Measurements from ENCODE around the gene NSG1. TPM values are rescaled to one million over a fixed set of nuclear protein-coding genes. Genes with fewer than 3 reads are reported as not detected.

NSG1 gene
- total RNA-seq, 3 donors from 2014 or later = 0.48 to 7.3 (median 6.2) TPM

GRCh38 chr4:4362991-4363697 lies 23.8 kb upstream of the NSG1 start:
- DNase-seq (ENCODE audit: low spot score in 2 of 2) = no peak
- no peaks in the 10 kb centered on the region for H3K4me1 ChIP-seq
- H3K4me3 ChIP-seq = no peak overlapping the region
- peaks cover 0 to 9% of the 10 kb centered on the region in 2 donors for H3K27me3 ChIP-seq
- H3K36me3 ChIP-seq = no peaks in the 10 kb centered on the region
- no peak overlapping the region for H3K27ac ChIP-seq
- TF ChIP-seq POLR2A (IDR thresholded peaks at IDR 0.05) = no peak
- TF ChIP-seq, protein P1, sequence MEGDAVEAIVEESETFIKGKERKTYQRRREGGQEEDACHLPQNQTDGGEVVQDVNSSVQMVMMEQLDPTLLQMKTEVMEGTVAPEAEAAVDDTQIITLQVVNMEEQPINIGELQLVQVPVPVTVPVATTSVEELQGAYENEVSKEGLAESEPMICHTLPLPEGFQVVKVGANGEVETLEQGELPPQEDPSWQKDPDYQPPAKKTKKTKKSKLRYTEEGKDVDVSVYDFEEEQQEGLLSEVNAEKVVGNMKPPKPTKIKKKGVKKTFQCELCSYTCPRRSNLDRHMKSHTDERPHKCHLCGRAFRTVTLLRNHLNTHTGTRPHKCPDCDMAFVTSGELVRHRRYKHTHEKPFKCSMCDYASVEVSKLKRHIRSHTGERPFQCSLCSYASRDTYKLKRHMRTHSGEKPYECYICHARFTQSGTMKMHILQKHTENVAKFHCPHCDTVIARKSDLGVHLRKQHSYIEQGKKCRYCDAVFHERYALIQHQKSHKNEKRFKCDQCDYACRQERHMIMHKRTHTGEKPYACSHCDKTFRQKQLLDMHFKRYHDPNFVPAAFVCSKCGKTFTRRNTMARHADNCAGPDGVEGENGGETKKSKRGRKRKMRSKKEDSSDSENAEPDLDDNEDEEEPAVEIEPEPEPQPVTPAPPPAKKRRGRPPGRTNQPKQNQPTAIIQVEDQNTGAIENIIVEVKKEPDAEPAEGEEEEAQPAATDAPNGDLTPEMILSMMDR (IDR thresholded peaks at IDR 0.05) = no peak
- TF ChIP-seq POLR2AphosphoS5 (IDR thresholded peaks at IDR 0.05) = no peak
- H3K9me3 ChIP-seq = no peaks in the 10 kb centered on the region
- intact Hi-C loops (cut with DNase I; ENCODE audit: low total_unique reads) = no loop called here

GRCh38 chr4:4364061-4364460 lies 22.8 kb upstream of the NSG1 start:
- intact Hi-C loops (cut with DNase I; ENCODE audit: low total_unique reads) = no loop called here
- no peak overlapping the region for H3K4me3 ChIP-seq
- no peaks in the 10 kb centered on the region for H3K36me3 ChIP-seq
- no peak for DNase-seq (ENCODE audit: low spot score in 2 of 2)
- H3K27me3 ChIP-seq = peaks cover 0 to 1% of the 10 kb centered on the region in 2 donors
- TF ChIP-seq, protein P1 (IDR thresholded peaks at IDR 0.05) = no peak
- no peak overlapping the region for H3K27ac ChIP-seq
- no peaks in the 10 kb centered on the region for H3K4me1 ChIP-seq
- no peaks in the 10 kb centered on the region for H3K9me3 ChIP-seq

- H3K27ac ChIP-seq = no peak overlapping the region
- H3K9me3 ChIP-seq = no peaks in the 10 kb centered on the region
- TF ChIP-seq POLR2A (IDR thresholded peaks at IDR 0.05) (no peak), POLR2AphosphoS5 (IDR thresholded peaks at IDR 0.05) (no peak)
- TF ChIP-seq, protein P1 (IDR thresholded peaks at IDR 0.05) = no peak
- no peak for DNase-seq (ENCODE audit: low spot score in 2 of 2)
- intact Hi-C loops (cut with DNase I; ENCODE audit: low total_unique reads) = no loop called here
- no peaks in the 10 kb centered on the region for H3K4me1 ChIP-seq
- H3K4me3 ChIP-seq = no peak overlapping the region
- H3K27me3 ChIP-seq = no peaks in the 10 kb centered on the region
- H3K36me3 ChIP-seq = no peaks in the 10 kb centered on the region
These were observed 22.3 kb upstream of the NSG1 start for GRCh38 chr4:4364486-4365208.

DNA sequence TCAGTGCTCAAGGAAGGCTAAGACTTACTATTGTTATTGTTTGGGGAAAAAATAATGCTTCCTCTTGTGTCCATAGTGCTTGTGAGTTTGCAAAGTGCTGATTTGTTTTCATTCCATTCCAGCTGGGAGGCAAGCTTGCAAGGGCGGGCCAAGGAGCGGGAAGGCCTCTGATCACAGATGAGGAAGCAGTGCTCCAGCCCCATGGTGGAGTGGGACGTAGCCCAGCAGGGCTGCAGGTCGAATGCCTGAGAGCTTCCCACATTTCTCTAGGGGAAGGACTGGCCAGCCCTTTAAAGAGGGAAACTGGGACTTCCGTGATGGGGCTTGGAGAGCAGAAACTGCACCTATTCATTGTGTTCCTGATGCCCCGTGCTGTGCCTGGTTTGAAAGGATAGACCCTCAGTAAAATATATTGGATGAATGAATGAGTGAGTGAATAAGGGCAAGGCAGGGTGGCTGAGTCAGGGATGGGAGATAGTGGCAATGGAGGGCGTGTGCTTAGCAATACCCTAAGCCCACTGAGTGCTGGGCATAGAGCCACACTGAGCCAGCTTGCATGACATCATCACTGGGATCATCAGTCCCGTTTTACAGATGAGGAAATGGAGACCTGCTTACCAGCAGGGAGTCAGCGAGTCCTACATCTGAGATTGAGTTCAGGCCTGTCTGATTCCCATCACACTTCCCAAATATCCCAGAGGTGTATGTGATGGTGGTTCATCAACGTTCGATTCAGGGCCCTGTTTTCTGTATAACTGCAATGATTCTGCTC lies 17.9 kb upstream of the NSG1 start:
- no peaks in the 10 kb centered on the region for H3K27me3 ChIP-seq
- TF ChIP-seq, protein P1 (IDR thresholded peaks at IDR 0.05) = no peak
- TF ChIP-seq POLR2AphosphoS5 (IDR thresholded peaks at IDR 0.05) = no peak
- no peak for TF ChIP-seq POLR2A (IDR thresholded peaks at IDR 0.05)
- H3K4me1 ChIP-seq = no peaks in the 10 kb centered on the region
- H3K36me3 ChIP-seq = no peaks in the 10 kb centered on the region
- intact Hi-C loops (cut with DNase I; ENCODE audit: low total_unique reads) = no loop called here
- peaks cover 0 to under 1% of the 10 kb centered on the region in 2 donors for H3K9me3 ChIP-seq
- H3K27ac ChIP-seq = no peak overlapping the region
- H3K4me3 ChIP-seq = no peak overlapping the region
- DNase-seq (ENCODE audit: low spot score in 2 of 2) = no peak
